ENCODE measurements around the gene COL27A1.
"Not testable (repeated sequence)": the region's sequence is repeated elsewhere in the genome, so short reads cannot be mapped to it uniquely, and the experiment has no call there.

The COL27A1 gene

GRCh38 chr9:114178756-114179450, 23.6 kb downstream of the COL27A1 start:
- intact Hi-C loops (cut with DNase I), result no loop called here
- peak in 6 of 10 donors; percentile 36 to 91 (median 69) for DNase-seq

- intact Hi-C loops (cut with DNase I), result no loop called here
Observed at GRCh38 chr9:114179516-114179915, 24.2 kb downstream of the COL27A1 start.

GRCh38 chr9:114180696-114181606, 25.6 kb downstream of the COL27A1 start:
- DNase-seq, result peak in 2 of 10 donors; percentile 41 to 47

More at GRCh38 chr9:114179516-114179915, 24.2 kb downstream of the COL27A1 start:
- DNase-seq, result no peak

GRCh38 chr9:114181607-114182409, 26.5 kb downstream of the COL27A1 start:
- DNase-seq, result peak in 2 of 10 donors; percentile 31 to 39

More at GRCh38 chr9:114180696-114181606, 25.6 kb downstream of the COL27A1 start:
- intact Hi-C loops (cut with DNase I), result no loop called here

GRCh38 chr9:114183006-114183405, 27.7 kb downstream of the COL27A1 start:
- DNase-seq, result peak in 1 of 10 donors; percentile 26
- intact Hi-C loops (cut with DNase I), result no loop called here

More at GRCh38 chr9:114181607-114182409, 26.5 kb downstream of the COL27A1 start:
- intact Hi-C loops (cut with DNase I), result no loop called here

- intact Hi-C loops (cut with DNase I), result no loop called here
- peak in 2 of 10 donors; percentile 23 to 66 for DNase-seq
Observed at GRCh38 chr9:114184071-114184470, 28.7 kb downstream of the COL27A1 start.

- DNase-seq, result peak in 2 of 10 donors; percentile 43 to 64
- intact Hi-C loops (cut with DNase I), result no loop called here
Observed at GRCh38 chr9:114184866-114185265, 29.5 kb downstream of the COL27A1 start.

GRCh38 chr9:114185570-114186490, 30.5 kb downstream of the COL27A1 start:
- intact Hi-C loops (cut with DNase I), result no loop called here
- DNase-seq, result peak in 2 of 10 donors; percentile 55 to 77

- peak in 2 of 10 donors; percentile 42 to 63 for DNase-seq
- intact Hi-C loops (cut with DNase I), result no loop called here
Observed at GRCh38 chr9:114186605-114187289, 31.4 kb downstream of the COL27A1 start.

- intact Hi-C loops (cut with DNase I), result no loop called here
- DNase-seq, result peak in 1 of 10 donors; percentile 28
Observed at GRCh38 chr9:114187827-114188226, 32.5 kb downstream of the COL27A1 start.

- DNase-seq, result peak in 2 of 10 donors; percentile 11 to 14
- intact Hi-C loops (cut with DNase I), result no loop called here
Observed at GRCh38 chr9:114189823-114190562, 34.7 kb downstream of the COL27A1 start.

GRCh38 chr9:114190563-114190905, 35.2 kb downstream of the COL27A1 start:
- DNase-seq, result no peak
- intact Hi-C loops (cut with DNase I), result no loop called here

- intact Hi-C loops (cut with DNase I); DNase-seq: not testable (repeated sequence)
Observed at GRCh38 chr9:114191402-114191801, 36.1 kb downstream of the COL27A1 start.

- no peak for DNase-seq
- intact Hi-C loops (cut with DNase I), result no loop called here
Observed at GRCh38 chr9:114192539-114192938, 37.2 kb downstream of the COL27A1 start.

GRCh38 chr9:114193090-114193489, 37.8 kb downstream of the COL27A1 start:
- intact Hi-C loops (cut with DNase I), result no loop called here
- DNase-seq, result peak in 2 of 10 donors; percentile 49 to 50

GRCh38 chr9:114196117-114196516, 40.8 kb downstream of the COL27A1 start:
- peak in 2 of 10 donors; percentile 25 to 73 for DNase-seq
- intact Hi-C loops (cut with DNase I), result no loop called here

GRCh38 chr9:114196979-114197622, 41.8 kb downstream of the COL27A1 start:
- peak in 1 of 10 donors; percentile 42 for DNase-seq
- intact Hi-C loops (cut with DNase I), result no loop called here
